H9 (cell line): ENCODE results near the gene H19. TPM values are rescaled to one million over a fixed set of nuclear protein-coding genes. Genes with fewer than 3 reads are reported as not detected.

Source experiments
- DNase-seq: peaks from one replicate; pipeline ENCODE4 v3.0.0-alpha.2; 2017
- H2AFZ ChIP-seq: one replicate; pipeline ENCODE4 v1.6.1; 2013; ENCODE audit warnings: mild to moderate bottlenecking, low read length, control low read depth, moderate library complexity
- H2AK5ac ChIP-seq: 2 replicates; pipeline ENCODE4 v1.6.1; 2013; ENCODE audit warnings: low read length, control low read depth, mixed read lengths; ENCODE audit not compliant: insufficient read length
- H2BK120ac ChIP-seq: one replicate; pipeline ENCODE4 v1.6.1; 2013; ENCODE audit warnings: low read depth, mild to moderate bottlenecking, low read length, control low read depth, inconsistent platforms; ENCODE audit not compliant: poor library complexity, severe bottlenecking
- H2BK12ac ChIP-seq: 2 replicates; pipeline ENCODE4 v1.6.1; 2013; ENCODE audit warnings: low read length, control low read depth, mixed read lengths, low read depth; ENCODE audit not compliant: insufficient read length
- H2BK15ac ChIP-seq: 2 replicates; pipeline ENCODE4 v1.6.1; 2013; ENCODE audit warnings: low read depth, low read length, control low read depth
- H2BK20ac ChIP-seq: one replicate; pipeline ENCODE4 v1.6.1; 2013; ENCODE audit warnings: low read depth, mild to moderate bottlenecking, low read length, control low read depth, inconsistent platforms; ENCODE audit not compliant: poor library complexity, severe bottlenecking
- H2BK5ac ChIP-seq: 2 replicates; pipeline ENCODE4 v1.6.1; 2013; ENCODE audit warnings: low read length, control low read depth, mixed read lengths; ENCODE audit not compliant: insufficient read length
- H3K14ac ChIP-seq: 2 replicates; pipeline ENCODE4 v1.6.1; 2013; ENCODE audit warnings: low read length, control low read depth; ENCODE audit not compliant: insufficient read depth
- H3K18ac ChIP-seq: 2 replicates; pipeline ENCODE4 v1.6.1; 2013; ENCODE audit warnings: low read depth, mild to moderate bottlenecking, mixed read lengths, low read length, control low read depth; ENCODE audit not compliant: insufficient read length
- H3K23ac ChIP-seq: 2 replicates; pipeline ENCODE4 v1.6.1; 2013; ENCODE audit warnings: low read length, control low read depth, mixed read lengths, low read depth; ENCODE audit not compliant: insufficient read length
- H3K23me2 ChIP-seq: 2 replicates; pipeline ENCODE4 v1.6.1; 2013; ENCODE audit warnings: low read depth, mild to moderate bottlenecking, mixed read lengths, low read length, control low read depth; ENCODE audit not compliant: insufficient read length, poor library complexity, severe bottlenecking
- H3K27ac ChIP-seq: 2 replicates; pipeline ENCODE4 v1.5.1; 2013; ENCODE audit warnings: low read length, control low read depth, mixed read lengths, low read depth; ENCODE audit not compliant: insufficient read length
- H3K27me3 ChIP-seq: 2 replicates; pipeline ENCODE4 v1.6.1; 2013; ENCODE audit warnings: low read length, control low read depth, inconsistent platforms; ENCODE audit not compliant: insufficient read depth
- H3K4ac ChIP-seq: 2 replicates; pipeline ENCODE4 v1.6.1; 2013; ENCODE audit warnings: low read depth, mild to moderate bottlenecking, control low read depth, inconsistent platforms, low read length, moderate library complexity
- H3K4me1 ChIP-seq: 2 replicates; pipeline ENCODE4 v1.6.1; 2013; ENCODE audit warnings: low read length, control low read depth, inconsistent platforms; ENCODE audit not compliant: insufficient read depth
- H3K4me2 ChIP-seq: 2 replicates; pipeline ENCODE4 v1.6.1; 2013; ENCODE audit warnings: low read length, control low read depth, mixed read lengths; ENCODE audit not compliant: insufficient read length, insufficient read depth
- H3K56ac ChIP-seq: 2 replicates; pipeline ENCODE4 v1.6.1; 2013; ENCODE audit warnings: low read depth, mild to moderate bottlenecking, mixed read lengths, low read length, control low read depth; ENCODE audit not compliant: insufficient read length
- H3K79me1 ChIP-seq: 2 replicates; pipeline ENCODE4 v1.6.1; 2013; ENCODE audit warnings: low read depth, mild to moderate bottlenecking, moderate library complexity, low read length, control low read depth, inconsistent platforms; ENCODE audit not compliant: insufficient read depth, poor library complexity, severe bottlenecking
- H3K79me2 ChIP-seq: 2 replicates; pipeline ENCODE4 v1.6.1; 2013; ENCODE audit warnings: low read length, control low read depth, inconsistent platforms; ENCODE audit not compliant: insufficient read depth
- H3K9ac ChIP-seq: 2 replicates; pipeline ENCODE4 v1.6.1; 2013; ENCODE audit warnings: low read length, control low read depth, mixed read lengths; ENCODE audit not compliant: insufficient read length; ENCODE audit errors: extremely low read depth
- H3K9me3 ChIP-seq: one replicate; pipeline ENCODE4 v1.6.1; 2013; ENCODE audit warnings: low read depth, low read length, inconsistent platforms; ENCODE audit not compliant: control insufficient read depth
- H3T11ph ChIP-seq: one replicate; pipeline ENCODE4 v1.6.1; 2013; ENCODE audit warnings: mild to moderate bottlenecking, low read length, control low read depth, inconsistent platforms
- H4K20me1 ChIP-seq: one replicate; pipeline ENCODE4 v1.6.1; 2013; ENCODE audit not compliant: control insufficient read depth, insufficient read length, insufficient read depth
- H4K5ac ChIP-seq: 2 replicates; pipeline ENCODE4 v1.6.1; 2013; ENCODE audit warnings: low read depth, mild to moderate bottlenecking, mixed read lengths, low read length, control low read depth; ENCODE audit not compliant: insufficient read length
- H4K8ac ChIP-seq: replicated peaks from 2 replicates; pipeline ENCODE4 v1.6.1; 2013; ENCODE audit warnings: low read length, control low read depth, mixed read lengths, low read depth; ENCODE audit not compliant: insufficient read length
- H4K91ac ChIP-seq: 2 replicates; pipeline ENCODE4 v1.6.1; 2013; ENCODE audit warnings: low read depth, mild to moderate bottlenecking, moderate library complexity, mixed read lengths, low read length, control low read depth; ENCODE audit not compliant: insufficient read length
- H3K27ac Mint-ChIP-seq, 3 experiments: 2 replicates in 2 of 3; 3 replicates in 1 of 3; pipeline ENCODE4 v1.8.0; 2020 to 2021; ENCODE audit warnings: mixed read lengths in 3 of 3, mild to moderate bottlenecking in 1 of 3, moderate library complexity in 1 of 3
- H3K27me3 Mint-ChIP-seq: 2 replicates; pipeline ENCODE4 v1.8.0; 2021; ENCODE audit warnings: low read depth, mild to moderate bottlenecking, moderate library complexity, mixed read lengths
- H3K36me3 Mint-ChIP-seq, 3 experiments: 2 replicates in 2 of 3; 3 replicates in 1 of 3; pipeline ENCODE4 v1.8.0; 2020 to 2021; ENCODE audit warnings: low read depth in 3 of 3, mixed read lengths in 3 of 3; ENCODE audit not compliant: insufficient read depth in 1 of 3
- H3K4me1 Mint-ChIP-seq, 2 experiments: 2 replicates each; pipeline ENCODE4 v1.8.0; 2020; ENCODE audit warnings: mixed read lengths in 2 of 2
- H3K4me3 Mint-ChIP-seq, 2 experiments: 2 replicates in 1 of 2; 3 replicates in 1 of 2; pipeline ENCODE4 v1.8.0; 2020 to 2021; ENCODE audit warnings: mild to moderate bottlenecking in 2 of 2, mixed read lengths in 2 of 2, moderate library complexity in 1 of 2
- H3K9me3 Mint-ChIP-seq, 2 experiments: 2 replicates in 1 of 2; 3 replicates in 1 of 2; pipeline ENCODE4 v1.8.0; 2020; ENCODE audit warnings: mild to moderate bottlenecking in 2 of 2, mixed read lengths in 2 of 2, moderate library complexity in 1 of 2
- WGBS: extraction: QIAGEN DNeasy Blood & Tissue Kit; methylation state at CpG from one replicate; pipeline ENCODE4 v1.1.7; 2013; ENCODE audit warnings: missing lambda C conversion rate, low lambda C conversion rate, mixed read lengths; ENCODE audit not compliant: insufficient read length; ENCODE audit errors: extremely low coverage; 5-methylcytosine and 5-hydroxymethylcytosine counted together
- total RNA-seq: library from RNA; stranded (reverse); gene quantifications from 2 replicates; pipeline ENCODE4 v1.2.1, GENCODE V29; 2021
- TF ChIP-seq, protein P1 (sequence below): fragments of 200-600 bp; sonication (generic); conservative IDR thresholded peaks from 3 replicates; pipeline ENCODE4 v1.8.0; 2021; ENCODE audit warnings: antibody characterized with exemption, mild to moderate bottlenecking

The H19 gene
- total RNA-seq, 1 experiment from 2014 or later, result 10.7 TPM

DNA sequence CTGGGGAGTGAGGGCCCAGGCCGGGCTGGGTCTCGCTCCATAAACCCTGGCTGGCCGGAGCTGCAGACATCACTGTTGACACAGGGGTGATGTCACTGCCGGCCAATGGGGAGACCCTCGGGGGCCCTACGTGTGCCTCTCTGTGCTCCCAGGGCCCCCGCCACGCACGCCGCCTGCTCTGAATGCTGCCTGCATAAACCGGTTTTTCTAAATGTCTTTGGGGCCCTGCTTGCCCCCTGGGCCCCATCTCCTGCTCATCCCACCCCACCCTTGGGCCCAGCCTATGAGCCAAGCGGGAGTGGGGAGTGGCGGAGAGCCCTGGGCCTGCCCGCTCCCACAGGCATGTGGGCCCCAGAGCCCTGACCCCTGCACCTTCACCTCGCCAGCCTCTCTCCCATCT lies 7.7 kb downstream of the H19 start:
- Histone ChIP-seq H4K5ac (no peak overlapping the region), H4K20me1 (no peaks in the 10 kb centered on the region), H2AFZ (no peak overlapping the region), H2AK5ac (no peak overlapping the region), H4K8ac (no peak overlapping the region), H3T11ph (no peak overlapping the region), H3K23ac (no peak overlapping the region), H3K4me2 (no peak overlapping the region), H3K4ac (no peak overlapping the region), H2BK120ac (no peak overlapping the region), H3K27ac (no peak overlapping the region), H2BK20ac (no peak overlapping the region), H3K9ac (no peak overlapping the region), H3K79me2 (no peaks in the 10 kb centered on the region), H3K79me1 (no peaks in the 10 kb centered on the region), H3K9me3 (no peaks in the 10 kb centered on the region), H2BK12ac (no peak overlapping the region), H2BK5ac (no peak overlapping the region), H3K4me1 (no peaks in the 10 kb centered on the region), H4K91ac (no peak overlapping the region), H3K18ac (no peak overlapping the region), H3K27me3 (no peaks in the 10 kb centered on the region), H3K56ac (no peak overlapping the region), H2BK15ac (no peak overlapping the region), H3K23me2 (no peaks in the 10 kb centered on the region), H3K14ac (no peak overlapping the region)
- Mint-ChIP-seq H3K27ac (no peak overlapping the region), H3K4me1 (no peaks in the 10 kb centered on the region; a peak in 1 of 4 replicates), H3K9me3 (no peaks in the 10 kb centered on the region), H3K27me3 (no peaks in the 10 kb centered on the region), H3K36me3 (no peaks in the 10 kb centered on the region), H3K4me3 (no peak overlapping the region)
- TF ChIP-seq, protein P1, sequence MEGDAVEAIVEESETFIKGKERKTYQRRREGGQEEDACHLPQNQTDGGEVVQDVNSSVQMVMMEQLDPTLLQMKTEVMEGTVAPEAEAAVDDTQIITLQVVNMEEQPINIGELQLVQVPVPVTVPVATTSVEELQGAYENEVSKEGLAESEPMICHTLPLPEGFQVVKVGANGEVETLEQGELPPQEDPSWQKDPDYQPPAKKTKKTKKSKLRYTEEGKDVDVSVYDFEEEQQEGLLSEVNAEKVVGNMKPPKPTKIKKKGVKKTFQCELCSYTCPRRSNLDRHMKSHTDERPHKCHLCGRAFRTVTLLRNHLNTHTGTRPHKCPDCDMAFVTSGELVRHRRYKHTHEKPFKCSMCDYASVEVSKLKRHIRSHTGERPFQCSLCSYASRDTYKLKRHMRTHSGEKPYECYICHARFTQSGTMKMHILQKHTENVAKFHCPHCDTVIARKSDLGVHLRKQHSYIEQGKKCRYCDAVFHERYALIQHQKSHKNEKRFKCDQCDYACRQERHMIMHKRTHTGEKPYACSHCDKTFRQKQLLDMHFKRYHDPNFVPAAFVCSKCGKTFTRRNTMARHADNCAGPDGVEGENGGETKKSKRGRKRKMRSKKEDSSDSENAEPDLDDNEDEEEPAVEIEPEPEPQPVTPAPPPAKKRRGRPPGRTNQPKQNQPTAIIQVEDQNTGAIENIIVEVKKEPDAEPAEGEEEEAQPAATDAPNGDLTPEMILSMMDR, result no peak
- no peak for DNase-seq
- WGBS, result no CpG with 5 or more reads among the region's 15 CpGs
